HEK293 (cell line): ENCODE measurements around the gene CEP44.

Experiments used
- CTCF ChIA-PET: fragments of 350-600 bp; formaldehyde crosslinking; extraction: SDS; loops from one replicate; lab custom pipeline; 2021; ENCODE audit warnings: antibody characterized with exemption; lab: Yijun Ruan, JAX
- POLR2A ChIA-PET: fragments of 300-600 bp; formaldehyde crosslinking; extraction: SDS; loops from one replicate; lab custom pipeline; 2020; ENCODE audit warnings: antibody characterized with exemption, inconsistent platforms; lab: Yijun Ruan, JAX
- H3K27ac ChIP-seq: fragments of 200-500 bp; sonication (Bioruptor generic); 2 replicates; pipeline ENCODE4 v1.5.1; 2014; ENCODE audit warnings: low read depth, low read length, control low read depth, inconsistent platforms; ENCODE audit errors: extremely low read depth
- H3K36me3 ChIP-seq, 2 experiments: fragments of 200-500 bp in 1 of 2; sonication (Bioruptor generic) in 1 of 2; 1 replicate in 1 of 2; 2 replicates in 1 of 2; pipeline ENCODE4 v1.5.1; 2014 to 2017; ENCODE audit warnings: inconsistent platforms in 2 of 2, low read length in 2 of 2; ENCODE audit not compliant: control insufficient read depth in 2 of 2, insufficient read depth in 1 of 2
- H3K4me1 ChIP-seq: fragments of 200-500 bp; sonication (Bioruptor generic); 2 replicates; pipeline ENCODE4 v1.5.1; 2014; ENCODE audit warnings: mild to moderate bottlenecking, low read length, inconsistent platforms; ENCODE audit not compliant: control insufficient read depth, insufficient read depth
- H3K4me3 ChIP-seq: 2 replicates; pipeline ENCODE4 v1.5.1; 2011; ENCODE audit warnings: low read depth, mild to moderate bottlenecking, control low read depth, low read length, moderate library complexity
- H3K9me3 ChIP-seq: fragments of 200-500 bp; sonication (Bioruptor generic); 2 replicates; pipeline ENCODE4 v1.5.1; 2014; ENCODE audit warnings: low read depth, low read length, inconsistent platforms; ENCODE audit not compliant: control insufficient read depth, insufficient read depth
- GLIS2 ChIP-seq: fragments of 450-650 bp; formaldehyde crosslinking; IDR thresholded peaks from 2 replicates; pipeline ENCODE4 v1.5.1; 2016; ENCODE audit warnings: missing biosample characterization, missing genetic modification characterization
- KLF16 ChIP-seq: fragments of 450-650 bp; formaldehyde crosslinking; IDR thresholded peaks from 2 replicates; pipeline ENCODE4 v1.5.1; 2017; ENCODE audit warnings: missing biosample characterization, missing genetic modification characterization
- SCRT1 ChIP-seq: fragments of 450-650 bp; formaldehyde crosslinking; IDR thresholded peaks from 2 replicates; pipeline ENCODE4 v1.5.1; 2016; ENCODE audit warnings: missing biosample characterization, missing genetic modification characterization, borderline replicate concordance
- ZBTB11 ChIP-seq: fragments of 450-650 bp; formaldehyde crosslinking; conservative IDR thresholded peaks from 2 replicates; pipeline ENCODE4 v1.5.1; 2016; ENCODE audit warnings: low read depth, missing biosample characterization, missing genetic modification characterization
- ZEB2 ChIP-seq: fragments of 450-650 bp; formaldehyde crosslinking; IDR thresholded peaks from 2 replicates; pipeline ENCODE4 v1.5.1; 2016; ENCODE audit warnings: missing biosample characterization, missing genetic modification characterization
- ZNF10 ChIP-seq: fragments of 450-650 bp; formaldehyde crosslinking; IDR thresholded peaks from 2 replicates; pipeline ENCODE4 v1.5.1; 2017; ENCODE audit warnings: missing biosample characterization, missing genetic modification characterization
- ZNF155 ChIP-seq: fragments of 450-650 bp; formaldehyde crosslinking; IDR thresholded peaks from 2 replicates; pipeline ENCODE4 v1.5.1; 2016; ENCODE audit warnings: missing biosample characterization, missing genetic modification characterization
- ZNF174 ChIP-seq: fragments of 450-650 bp; formaldehyde crosslinking; IDR thresholded peaks from 2 replicates; pipeline ENCODE4 v1.5.0; 2017; ENCODE audit warnings: missing biosample characterization, mild to moderate bottlenecking, missing genetic modification characterization
- ZNF2 ChIP-seq: fragments of 450-650 bp; formaldehyde crosslinking; IDR thresholded peaks from 2 replicates; pipeline ENCODE4 v1.5.1; 2016; ENCODE audit warnings: missing biosample characterization, missing genetic modification characterization
- ZNF404 ChIP-seq: fragments of 450-650 bp; formaldehyde crosslinking; IDR thresholded peaks from 2 replicates; pipeline ENCODE4 v1.5.1; 2017; ENCODE audit warnings: missing biosample characterization, missing genetic modification characterization
- ZNF416 ChIP-seq: fragments of 450-650 bp; formaldehyde crosslinking; IDR thresholded peaks from 2 replicates; pipeline ENCODE4 v1.5.1; 2016; ENCODE audit warnings: missing biosample characterization, missing genetic modification characterization
- ZNF501 ChIP-seq: fragments of 450-650 bp; formaldehyde crosslinking; IDR thresholded peaks from 2 replicates; pipeline ENCODE4 v1.5.1; 2016; ENCODE audit warnings: missing biosample characterization, missing genetic modification characterization
- ZNF514 ChIP-seq: fragments of 450-650 bp; formaldehyde crosslinking; IDR thresholded peaks from 2 replicates; pipeline ENCODE4 v1.5.1; 2016; ENCODE audit warnings: missing biosample characterization, missing genetic modification characterization
- ZNF544 ChIP-seq: fragments of 450-650 bp; formaldehyde crosslinking; IDR thresholded peaks from 2 replicates; pipeline ENCODE4 v1.5.0; 2017; ENCODE audit warnings: missing biosample characterization, missing genetic modification characterization
- ZNF549 ChIP-seq: fragments of 450-650 bp; IDR thresholded peaks from 2 replicates; pipeline ENCODE4 v1.5.1; 2018; ENCODE audit warnings: missing biosample characterization, missing genetic modification characterization, mild to moderate bottlenecking, inconsistent platforms, moderate library complexity
- ZNF629 ChIP-seq: fragments of 450-650 bp; formaldehyde crosslinking; IDR thresholded peaks from 2 replicates; pipeline ENCODE4 v1.5.1; 2017; ENCODE audit warnings: missing biosample characterization, missing genetic modification characterization
- ZNF837 ChIP-seq: fragments of 450-650 bp; formaldehyde crosslinking; IDR thresholded peaks from 2 replicates; pipeline ENCODE4 v1.5.1; 2016; ENCODE audit warnings: missing biosample characterization, missing genetic modification characterization
- ZSCAN16 ChIP-seq: fragments of 450-650 bp; formaldehyde crosslinking; IDR thresholded peaks from 2 replicates; pipeline ENCODE4 v1.5.1; 2016; ENCODE audit warnings: missing biosample characterization, missing genetic modification characterization
- ZSCAN23 ChIP-seq: fragments of 450-650 bp; formaldehyde crosslinking; IDR thresholded peaks from 2 replicates; pipeline ENCODE4 v1.5.1; 2016; ENCODE audit warnings: missing biosample characterization, missing genetic modification characterization
- ZXDB ChIP-seq: fragments of 450-650 bp; formaldehyde crosslinking; IDR thresholded peaks from 2 replicates; pipeline ENCODE4 v1.5.1; 2016; ENCODE audit warnings: missing biosample characterization, missing genetic modification characterization
- TF ChIP-seq, protein P1 (sequence below): fragments of 450-650 bp; formaldehyde crosslinking; IDR thresholded peaks from 2 replicates; pipeline ENCODE4 v1.5.1; 2016; ENCODE audit warnings: missing biosample characterization, missing genetic modification characterization
- TF ChIP-seq, protein P2 (sequence below): fragments of 450-650 bp; formaldehyde crosslinking; IDR thresholded peaks from 2 replicates; pipeline ENCODE4 v1.5.1; 2016; ENCODE audit warnings: missing biosample characterization, missing genetic modification characterization

The CEP44 gene

GRCh38 chr4:174340714-174341113 lies 57.0 kb downstream of the CEP44 start (continued):
- TF ChIP-seq ZBTB11 (tag by site-specific recombination) (no peak), ZNF629 (no peak), ZNF549 (tag by site-specific recombination) (no peak), SCRT1 (tag by site-specific recombination) (no peak)
- TF ChIP-seq, protein P1, sequence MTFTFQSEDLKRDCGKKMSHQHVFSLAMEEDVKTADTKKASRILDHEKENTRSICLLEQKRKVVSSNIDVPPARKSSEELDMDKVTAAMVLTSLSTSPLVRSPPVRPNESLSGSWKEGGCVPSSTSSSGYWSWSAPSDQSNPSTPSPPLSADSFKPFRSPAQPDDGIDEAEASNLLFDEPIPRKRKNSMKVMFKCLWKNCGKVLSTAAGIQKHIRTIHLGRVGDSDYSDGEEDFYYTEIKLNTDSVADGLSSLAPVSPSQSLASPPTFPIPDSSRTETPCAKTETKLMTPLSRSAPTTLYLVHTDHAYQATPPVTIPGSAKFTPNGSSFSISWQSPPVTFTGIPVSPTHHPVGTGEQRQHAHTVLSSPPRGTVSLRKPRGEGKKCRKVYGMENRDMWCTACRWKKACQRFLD (tag by site-specific recombination), result no peak

DNA sequence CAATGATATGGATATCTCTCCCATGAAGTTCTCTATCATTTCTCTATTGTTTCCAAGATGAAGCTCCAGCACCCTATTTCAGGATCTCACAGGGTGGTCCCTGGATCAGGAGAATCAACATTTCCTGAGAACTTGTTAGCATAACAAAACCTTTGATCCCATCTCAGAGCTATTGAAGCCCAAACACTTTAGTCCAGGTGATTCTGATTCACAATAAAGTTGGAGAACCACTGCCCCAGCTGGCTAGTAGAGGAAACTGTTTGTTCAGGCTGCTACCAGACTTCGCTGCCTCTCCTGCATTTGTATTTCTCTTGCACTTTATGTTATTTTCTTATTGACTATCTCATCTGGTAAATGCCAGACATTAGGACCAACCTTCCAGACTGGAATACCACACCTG lies 65.4 kb downstream of the CEP44 start:
- CTCF ChIA-PET, result interaction anchor here (0.6 kb wide), 1 partner anchor 903 kb away, joined by 3 read pairs; no protein-coding TSS in a partner anchor
- no peaks in the 10 kb centered on the region for H3K36me3 ChIP-seq
- TF ChIP-seq GLIS2 (tag by site-specific recombination) (no peak), ZNF837 (tag by site-specific recombination) (no peak), ZNF514 (tag by site-specific recombination) (no peak), ZNF10 (tag by site-specific recombination) (no peak), ZSCAN23 (tag by site-specific recombination) (no peak), ZSCAN16 (tag by site-specific recombination) (no peak), ZNF404 (tag by site-specific recombination) (no peak), ZNF155 (no peak), ZXDB (tag by site-specific recombination) (no peak), ZNF544 (tag by site-specific recombination) (no peak), KLF16 (tag by site-specific recombination) (no peak)
- TF ChIP-seq, protein P1 (tag by site-specific recombination), result no peak
- H3K4me1 ChIP-seq, result no peaks in the 10 kb centered on the region
- H3K9me3 ChIP-seq, result no peaks in the 10 kb centered on the region
- no peak overlapping the region for H3K27ac ChIP-seq
- no peak overlapping the region for H3K4me3 ChIP-seq
- POLR2A ChIA-PET, result no interaction called here

DNA sequence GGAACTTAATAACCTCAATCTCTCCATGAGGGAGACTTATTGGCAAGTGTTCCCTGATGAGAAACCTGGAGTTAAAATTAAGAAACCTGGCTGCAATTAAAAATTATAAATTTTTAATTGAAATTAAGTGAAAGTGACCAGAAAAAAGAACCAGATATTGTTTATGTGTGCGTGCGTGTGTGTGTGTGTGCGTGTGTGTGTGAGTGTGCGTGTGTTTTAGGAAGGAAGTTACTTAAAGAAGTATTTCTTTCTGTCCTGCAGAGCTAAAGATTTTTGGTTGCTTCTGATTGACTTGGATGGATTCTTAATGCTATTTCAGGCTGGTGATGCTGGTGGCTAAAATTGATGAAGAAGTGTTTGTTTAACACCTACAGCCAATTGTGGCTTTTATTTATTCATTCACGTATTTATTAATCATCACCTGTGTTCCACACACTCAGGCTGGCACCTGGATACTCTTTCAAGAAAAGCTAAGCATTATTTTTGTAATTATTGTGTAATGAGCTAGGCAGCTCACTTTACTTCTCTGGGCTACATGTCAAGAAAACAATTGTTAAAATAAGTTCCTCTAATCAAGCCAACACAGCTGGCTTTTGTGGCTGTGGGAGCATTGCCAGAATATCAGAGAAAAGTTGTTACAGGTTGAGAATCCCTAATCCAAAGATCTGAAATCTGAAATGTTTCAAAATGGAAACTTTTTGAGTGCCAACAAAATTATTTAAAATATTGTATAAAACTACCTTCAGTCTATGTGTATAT lies 68.5 kb downstream of the CEP44 start:
- Histone ChIP-seq H3K4me1 (no peaks in the 10 kb centered on the region), H3K9me3 (no peaks in the 10 kb centered on the region), H3K27ac (no peak overlapping the region), H3K4me3 (no peak overlapping the region), H3K36me3 (no peaks in the 10 kb centered on the region)
- CTCF ChIA-PET, result interaction anchor here (1.8 kb wide), 1 partner anchor 280 kb away, joined by 4 read pairs; no protein-coding TSS in a partner anchor
- POLR2A ChIA-PET, result no interaction called here
- TF ChIP-seq, protein P2, sequence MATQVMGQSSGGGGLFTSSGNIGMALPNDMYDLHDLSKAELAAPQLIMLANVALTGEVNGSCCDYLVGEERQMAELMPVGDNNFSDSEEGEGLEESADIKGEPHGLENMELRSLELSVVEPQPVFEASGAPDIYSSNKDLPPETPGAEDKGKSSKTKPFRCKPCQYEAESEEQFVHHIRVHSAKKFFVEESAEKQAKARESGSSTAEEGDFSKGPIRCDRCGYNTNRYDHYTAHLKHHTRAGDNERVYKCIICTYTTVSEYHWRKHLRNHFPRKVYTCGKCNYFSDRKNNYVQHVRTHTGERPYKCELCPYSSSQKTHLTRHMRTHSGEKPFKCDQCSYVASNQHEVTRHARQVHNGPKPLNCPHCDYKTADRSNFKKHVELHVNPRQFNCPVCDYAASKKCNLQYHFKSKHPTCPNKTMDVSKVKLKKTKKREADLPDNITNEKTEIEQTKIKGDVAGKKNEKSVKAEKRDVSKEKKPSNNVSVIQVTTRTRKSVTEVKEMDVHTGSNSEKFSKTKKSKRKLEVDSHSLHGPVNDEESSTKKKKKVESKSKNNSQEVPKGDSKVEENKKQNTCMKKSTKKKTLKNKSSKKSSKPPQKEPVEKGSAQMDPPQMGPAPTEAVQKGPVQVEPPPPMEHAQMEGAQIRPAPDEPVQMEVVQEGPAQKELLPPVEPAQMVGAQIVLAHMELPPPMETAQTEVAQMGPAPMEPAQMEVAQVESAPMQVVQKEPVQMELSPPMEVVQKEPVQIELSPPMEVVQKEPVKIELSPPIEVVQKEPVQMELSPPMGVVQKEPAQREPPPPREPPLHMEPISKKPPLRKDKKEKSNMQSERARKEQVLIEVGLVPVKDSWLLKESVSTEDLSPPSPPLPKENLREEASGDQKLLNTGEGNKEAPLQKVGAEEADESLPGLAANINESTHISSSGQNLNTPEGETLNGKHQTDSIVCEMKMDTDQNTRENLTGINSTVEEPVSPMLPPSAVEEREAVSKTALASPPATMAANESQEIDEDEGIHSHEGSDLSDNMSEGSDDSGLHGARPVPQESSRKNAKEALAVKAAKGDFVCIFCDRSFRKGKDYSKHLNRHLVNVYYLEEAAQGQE (tag by site-specific recombination), result no peak
- TF ChIP-seq ZNF2 (no peak), ZNF501 (tag by site-specific recombination) (no peak), KLF16 (tag by site-specific recombination) (no peak), ZNF174 (tag by site-specific recombination) (no peak), ZNF416 (tag by site-specific recombination) (no peak), ZEB2 (tag by site-specific recombination) (no peak)
- TF ChIP-seq, protein P1 (tag by site-specific recombination), result no peak
